NCI-H446 (cell line): ENCODE data around the gene SMYD2.
"Not testable (repeated sequence)": the region's sequence is repeated elsewhere in the genome, so short reads cannot be mapped to it uniquely, and the experiment has no call there.

Experiments
- DNase-seq, 2 experiments: peaks; one replicate each; lab custom pipeline; 2025; lab: John Stamatoyannopoulos, UW

SMYD2 gene

DNA sequence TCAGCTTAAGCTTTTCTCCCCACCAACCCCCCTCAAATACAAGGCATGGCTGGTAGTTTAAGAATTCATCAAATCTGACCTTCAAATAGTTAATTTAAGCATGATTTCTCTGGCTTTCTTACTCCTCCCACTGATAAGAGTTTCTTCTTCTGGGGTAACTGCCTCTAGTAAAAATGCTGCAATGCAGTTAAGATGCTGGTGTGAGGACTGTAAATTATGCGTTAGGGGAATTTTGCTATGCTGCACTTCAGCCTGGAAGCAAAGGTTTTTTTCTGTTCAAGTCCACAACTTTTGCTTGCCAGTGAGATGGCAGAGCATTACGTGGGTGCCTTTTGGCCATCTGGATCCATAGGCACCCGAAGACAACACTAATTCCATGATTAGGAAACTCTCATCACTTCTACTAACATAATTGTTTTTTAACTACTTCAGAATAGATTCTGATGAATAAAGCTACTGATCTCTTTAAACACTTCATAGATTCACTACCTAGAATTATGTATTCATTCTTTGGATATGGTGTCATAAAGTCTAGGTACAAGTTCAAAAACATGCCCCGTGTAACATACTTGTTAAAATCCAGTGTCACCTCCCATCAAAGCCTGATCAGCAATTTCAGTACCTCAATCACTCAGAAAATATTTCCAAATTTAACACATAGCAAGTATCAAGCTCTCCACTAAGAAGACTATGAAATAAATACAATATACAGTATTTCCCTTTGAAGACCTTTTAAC, 8.8 kb upstream of the SMYD2 start:
- DNase-seq: no peak

DNA sequence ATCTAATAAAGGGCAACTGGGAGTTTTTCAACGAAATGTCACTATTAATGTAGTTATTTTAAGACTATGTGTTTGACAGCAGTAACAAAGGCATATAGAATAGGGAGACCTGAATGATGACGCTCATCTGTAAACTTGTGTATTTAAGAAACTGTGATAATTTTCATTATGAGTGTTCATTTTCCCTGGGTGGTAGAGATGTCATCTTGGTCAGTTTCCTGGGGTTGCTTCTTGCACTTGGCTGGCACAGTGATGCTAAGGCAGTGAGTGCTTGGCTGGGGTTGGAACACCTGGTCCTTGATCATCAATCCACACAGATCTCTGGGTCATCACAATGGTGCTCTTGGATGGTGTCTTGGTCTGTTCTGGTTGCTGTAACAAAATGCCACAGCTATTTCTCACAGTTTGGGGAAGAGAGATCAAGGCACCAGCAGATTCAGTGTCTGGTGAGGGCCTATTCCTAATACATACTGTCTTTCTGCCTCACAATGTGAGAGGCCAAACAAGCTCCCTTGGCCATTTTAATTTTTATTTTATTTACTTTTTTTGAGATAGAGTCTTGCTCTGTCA, 7.9 kb upstream of the SMYD2 start:
- no peak for DNase-seq

DNA sequence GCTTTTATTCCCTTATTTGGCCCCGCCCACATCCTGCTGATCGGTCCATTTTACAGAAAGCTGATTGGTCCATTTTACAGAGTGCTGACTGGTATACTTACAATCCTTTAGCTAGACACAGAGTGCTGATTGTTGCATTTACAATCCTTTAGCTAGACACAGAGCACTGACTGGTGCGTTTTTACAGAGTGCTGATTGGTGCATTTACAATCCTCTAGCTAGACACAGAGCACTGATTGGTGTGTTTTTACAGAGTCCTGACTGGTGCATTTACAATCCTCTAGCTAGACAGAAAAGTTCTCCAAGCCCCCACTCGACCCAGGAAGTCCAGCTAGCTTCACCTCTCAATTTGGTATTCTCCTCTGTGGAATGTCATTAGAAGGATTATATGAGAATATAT, 5.3 kb upstream of the SMYD2 start:
- DNase-seq: not testable (repeated sequence)

DNA sequence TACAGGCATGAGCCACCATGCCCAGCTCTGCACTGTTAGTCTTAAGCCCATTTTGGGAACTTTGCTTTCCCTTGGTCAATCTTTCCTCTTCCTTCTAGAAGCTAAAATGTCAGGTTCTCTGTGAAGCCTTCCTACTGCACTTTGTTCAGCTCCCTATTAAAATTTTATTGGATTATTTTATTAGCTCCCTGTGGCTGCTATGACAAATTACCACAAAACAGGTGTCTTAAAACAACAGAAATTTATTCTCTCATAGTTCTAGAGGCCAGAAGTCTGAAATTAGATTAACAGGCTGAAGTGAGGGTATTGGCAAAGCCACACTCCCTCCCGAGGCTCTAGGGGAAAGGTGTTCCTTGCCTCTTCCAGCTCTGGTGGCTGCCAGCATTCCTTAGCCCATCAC, 4.2 kb upstream of the SMYD2 start:
- no peak for DNase-seq

DNA sequence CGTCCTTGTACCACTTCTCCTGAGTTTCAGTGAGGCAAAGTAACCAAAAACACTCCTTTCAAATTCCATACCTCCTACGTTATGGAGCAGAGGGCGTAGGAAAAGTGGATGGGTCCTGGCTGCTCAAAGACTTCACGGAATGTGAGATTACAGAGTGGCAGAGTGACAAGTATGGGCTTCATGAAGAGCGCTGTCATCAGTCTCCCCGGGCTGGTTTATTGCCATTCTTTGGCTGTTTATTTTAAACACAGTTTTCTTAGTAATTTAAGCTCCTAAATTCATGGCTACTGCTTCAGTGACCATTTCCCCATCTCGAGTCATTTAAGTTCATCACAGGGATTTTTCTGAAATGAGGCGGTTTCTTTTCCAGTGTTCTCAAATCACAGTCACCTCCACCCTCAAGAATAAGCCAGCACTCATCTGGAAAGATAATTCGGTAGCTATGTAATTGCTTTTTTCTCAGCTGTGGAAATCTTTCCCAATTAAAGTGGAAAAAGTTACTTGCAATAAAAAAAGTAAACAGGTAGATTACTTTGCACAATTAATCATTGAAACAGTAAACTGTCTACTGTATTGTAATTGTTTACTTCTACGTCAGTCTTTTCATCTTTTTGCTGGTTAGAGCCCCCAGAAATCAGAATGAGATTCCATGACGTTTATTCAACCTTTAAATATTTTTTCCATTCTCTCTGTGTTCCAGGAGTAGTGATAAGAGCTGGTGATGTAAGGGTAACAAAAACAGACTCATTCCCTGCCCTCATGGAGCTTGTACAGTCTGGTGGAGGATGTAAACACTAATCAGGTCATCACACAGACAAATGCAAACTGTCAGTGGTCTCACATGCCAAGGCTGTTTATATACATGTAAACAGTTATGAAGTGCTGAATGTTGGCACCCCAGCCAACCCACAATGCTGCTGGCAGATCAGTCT, 3.0 kb upstream of the SMYD2 start:
- DNase-seq: no peak

DNA sequence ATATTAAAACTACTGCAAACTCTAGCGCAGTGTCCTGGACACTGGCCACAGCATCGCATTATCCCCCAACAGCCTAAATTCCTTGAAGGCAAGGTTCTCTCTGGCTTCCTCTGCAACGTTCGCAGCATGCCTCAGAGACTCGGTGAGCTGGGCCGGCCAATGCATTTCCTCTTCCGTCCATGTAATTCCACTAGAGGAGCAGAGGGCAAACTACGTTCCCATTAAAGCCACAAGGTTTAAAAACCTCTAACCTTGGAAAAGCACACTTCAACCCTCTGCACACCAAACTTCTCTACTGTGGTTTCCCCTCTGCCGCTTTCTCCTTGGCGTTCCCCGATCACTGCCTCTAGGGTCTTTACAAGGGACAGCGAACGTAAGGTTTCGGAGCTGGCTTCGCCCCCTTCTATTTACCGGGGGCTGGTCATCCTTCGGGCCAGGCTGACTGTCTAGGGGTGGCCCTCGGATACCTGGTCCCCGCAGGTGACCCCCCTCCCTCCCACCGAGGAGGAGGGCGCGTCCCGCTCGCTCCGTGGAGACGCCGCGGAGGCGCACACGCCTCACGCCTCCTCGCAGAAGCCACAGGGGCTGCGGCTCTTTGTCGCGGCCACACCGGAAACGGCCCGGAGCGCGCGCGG, 456 bp upstream of the SMYD2 start:
- peak in 1 of 2 experiments; percentile 35 for DNase-seq

DNA sequence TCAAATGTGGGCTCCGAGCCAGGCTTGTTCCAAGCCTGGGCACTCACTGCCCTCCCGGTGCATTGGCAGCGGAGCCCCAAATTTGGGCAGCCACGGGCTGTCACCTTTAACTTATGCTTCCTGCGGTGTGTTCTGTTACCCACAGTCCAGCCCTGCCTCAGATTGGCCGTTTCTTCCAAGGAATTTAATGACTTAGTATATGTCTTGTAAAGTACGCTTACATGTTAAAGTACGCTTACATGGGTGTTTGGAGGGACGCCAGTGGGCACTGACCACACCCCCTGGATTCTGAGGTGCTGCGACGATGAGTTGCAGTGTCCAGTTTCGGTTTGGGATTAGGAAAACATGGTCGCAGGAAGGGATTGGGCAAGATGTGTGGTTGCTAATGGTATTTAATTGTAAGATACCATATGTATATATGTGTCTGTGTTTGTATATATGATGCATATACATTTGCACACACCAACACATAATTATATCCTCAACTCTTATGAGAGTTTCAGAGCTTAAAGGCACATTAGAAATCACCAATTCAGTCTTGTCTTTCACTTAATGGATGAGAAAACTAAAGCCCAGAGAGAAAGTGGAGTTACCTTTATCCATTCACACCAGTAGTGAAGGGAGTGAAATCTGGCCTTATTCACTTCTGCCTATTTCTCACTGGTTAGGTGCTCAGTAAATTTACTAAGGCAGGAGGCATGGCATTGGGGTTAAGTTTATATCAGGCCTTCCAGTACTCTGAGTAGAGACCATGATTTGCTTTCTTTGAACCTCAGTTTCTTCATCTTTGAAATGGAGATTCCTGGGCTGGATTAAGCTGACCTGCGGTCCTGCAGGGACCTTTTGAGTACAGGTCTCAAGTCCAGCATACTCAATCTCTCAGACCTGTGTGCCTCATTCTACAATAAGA, 1.0 kb downstream of the SMYD2 start:
- DNase-seq: peak; percentile 47 to 73

DNA sequence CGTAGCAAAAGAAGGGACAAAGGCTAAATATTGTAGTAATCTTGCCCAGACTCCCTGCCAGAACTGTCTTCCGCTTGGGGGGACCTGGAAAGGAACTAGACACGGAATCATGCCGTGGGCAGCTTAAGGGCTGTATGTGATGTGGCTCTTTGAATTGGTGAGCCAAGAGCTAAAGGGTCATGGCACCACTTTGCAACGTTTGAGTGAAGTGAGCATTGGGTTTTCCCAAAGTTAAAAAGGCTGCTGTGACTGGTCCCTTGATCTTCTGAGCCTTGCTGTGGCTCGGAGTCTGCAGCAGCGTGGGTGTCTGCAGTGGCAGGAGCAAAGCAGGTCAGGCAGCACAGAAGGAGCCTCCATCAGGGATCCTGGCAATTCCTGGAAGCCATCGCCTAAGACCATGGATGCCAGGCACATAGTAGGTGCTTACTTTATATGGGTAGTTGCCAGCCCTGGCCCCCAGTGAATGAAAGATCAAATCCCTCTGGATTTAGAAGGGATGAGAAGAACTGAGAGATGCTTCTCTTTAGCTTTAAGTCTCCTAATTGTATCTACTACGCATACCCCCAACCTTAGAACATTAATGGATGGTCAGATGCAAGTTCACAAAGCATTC, 1.8 kb downstream of the SMYD2 start:
- DNase-seq: no peak

DNA sequence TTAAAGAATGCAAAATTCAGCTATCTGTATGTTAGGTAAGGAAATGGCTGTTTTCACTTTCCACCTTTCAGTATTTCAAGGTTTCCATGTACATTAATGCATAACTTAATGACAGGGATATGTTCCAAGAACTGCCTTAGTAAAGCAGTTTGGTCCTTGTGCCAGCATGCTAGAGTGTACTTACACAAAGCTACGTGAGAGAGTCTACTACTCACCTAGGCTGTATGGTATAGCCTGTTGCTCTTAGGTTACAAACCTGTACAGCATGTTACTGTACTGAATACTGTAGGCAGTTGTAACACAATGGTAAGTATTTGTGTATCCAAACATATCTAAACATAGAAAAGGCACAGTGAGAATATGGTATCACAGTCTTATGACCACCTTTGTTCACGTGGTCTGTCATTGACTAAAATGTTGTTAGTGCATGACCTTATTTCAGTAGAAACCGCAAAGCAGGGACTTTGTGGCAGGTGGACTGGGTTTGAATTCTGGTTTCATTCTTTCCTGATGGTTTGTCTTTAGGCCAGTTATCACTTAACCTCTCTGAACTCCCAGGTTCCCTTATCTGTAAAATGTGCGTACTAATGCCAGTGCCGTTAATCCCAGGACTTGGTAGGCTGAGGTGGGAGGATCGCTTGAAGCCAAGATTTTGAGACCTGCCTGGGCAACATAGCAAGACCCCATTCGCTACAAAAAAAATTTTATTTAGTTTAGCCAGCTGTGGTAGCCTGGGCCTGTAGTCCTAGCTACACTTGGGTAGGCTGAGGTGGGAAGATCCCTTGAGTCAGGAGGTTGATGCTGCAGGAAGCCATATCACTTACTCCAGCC, 4.9 kb downstream of the SMYD2 start:
- DNase-seq: no peak

DNA sequence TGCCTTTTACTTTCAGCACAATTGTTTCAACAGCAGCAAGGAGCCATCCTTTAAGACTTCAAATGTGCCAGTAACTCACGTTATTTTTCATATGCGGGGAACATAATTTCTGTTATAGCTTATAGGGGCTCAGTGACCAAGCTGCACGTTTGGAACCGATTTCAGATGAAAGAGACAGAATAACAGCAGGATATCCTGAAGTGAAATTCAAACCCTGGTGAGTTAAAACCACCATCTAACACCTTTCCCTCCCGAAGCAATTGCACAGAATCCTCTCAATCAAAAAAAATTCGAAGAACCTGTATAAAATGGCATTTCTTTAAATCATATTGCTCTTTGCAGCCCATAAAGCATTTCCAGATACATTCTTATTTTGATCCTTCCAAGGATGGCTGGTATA, 6.9 kb downstream of the SMYD2 start:
- no peak for DNase-seq

DNA sequence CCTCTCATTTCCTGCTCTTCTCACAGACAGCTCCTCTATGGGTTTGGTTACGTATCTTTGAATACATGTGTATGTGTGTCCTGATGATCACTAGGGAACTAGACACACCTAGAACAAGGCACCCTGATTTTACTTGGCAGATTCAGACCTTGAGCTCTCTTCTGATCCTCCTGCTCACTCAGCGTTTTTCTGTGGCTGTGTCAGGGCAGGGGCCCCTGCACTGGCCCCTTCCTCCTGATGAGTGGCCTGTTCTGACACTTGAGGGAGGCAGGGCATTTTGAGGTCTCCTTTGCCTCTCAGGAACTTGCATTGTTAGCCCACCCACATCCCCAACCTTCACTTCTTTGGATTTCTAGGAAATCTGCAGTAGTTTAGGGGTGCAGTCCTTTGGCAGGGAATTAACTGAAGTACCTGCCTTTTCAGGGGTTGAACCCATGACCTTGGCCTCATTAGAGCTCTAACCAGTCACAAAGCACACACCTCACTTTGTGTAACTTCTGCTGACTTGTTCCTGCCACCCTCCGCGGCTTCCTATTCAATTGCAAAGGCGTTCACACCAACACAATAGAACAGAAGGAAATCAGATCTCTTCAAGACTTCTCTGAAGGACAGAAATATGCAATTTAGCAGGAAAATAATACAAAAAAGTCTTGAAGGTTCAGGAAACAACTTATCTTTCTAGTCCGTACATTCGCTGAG, 8.8 kb downstream of the SMYD2 start:
- no peak for DNase-seq

DNA sequence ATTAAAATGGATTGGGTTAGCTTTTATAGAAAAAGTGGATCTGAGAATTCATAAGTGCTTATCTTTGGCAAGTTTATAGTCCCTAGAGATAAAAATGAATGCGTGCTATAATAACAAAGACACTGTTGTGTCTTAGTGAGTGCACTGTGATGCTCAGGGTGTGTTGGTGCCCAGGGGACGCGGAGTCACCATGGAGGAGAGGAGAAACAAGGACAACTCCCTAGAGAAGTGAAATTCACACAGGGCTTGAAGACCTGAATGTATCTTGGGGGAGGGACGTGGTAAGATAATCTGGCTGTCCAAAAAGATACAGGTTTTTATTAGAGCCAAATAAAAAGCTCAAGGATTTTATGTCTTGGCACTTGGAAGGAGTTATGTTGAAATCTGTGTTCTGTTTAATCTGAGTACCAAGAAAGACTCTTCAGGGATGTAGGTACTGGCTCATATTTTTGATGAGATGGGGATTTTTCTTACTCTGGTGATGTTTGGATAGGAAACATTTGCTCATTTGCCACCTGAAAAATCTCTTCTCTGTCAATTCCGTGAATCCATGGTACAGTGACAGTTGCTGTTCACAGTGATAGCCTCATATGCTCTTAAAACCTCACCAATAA, 9.6 kb downstream of the SMYD2 start:
- no peak for DNase-seq

DNA sequence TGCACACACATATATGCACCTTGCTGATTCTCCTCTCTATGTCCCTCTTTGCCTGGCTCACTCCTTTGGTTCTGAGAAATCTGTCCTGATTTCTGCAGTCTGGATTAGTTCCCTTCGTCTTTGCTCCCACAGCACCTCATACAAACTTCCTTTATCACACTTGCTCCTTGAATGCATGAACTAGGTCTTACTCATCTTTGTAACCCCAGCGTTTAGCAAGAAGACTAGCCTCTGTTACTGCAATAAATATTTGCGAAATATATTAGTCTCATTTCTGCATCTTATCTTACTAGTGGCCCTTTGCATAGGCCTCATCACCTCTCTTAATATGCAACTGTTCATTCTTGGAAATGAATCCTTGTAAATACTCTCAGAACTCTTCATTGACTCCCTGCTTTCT, 11.4 kb downstream of the SMYD2 start:
- no peak for DNase-seq

DNA sequence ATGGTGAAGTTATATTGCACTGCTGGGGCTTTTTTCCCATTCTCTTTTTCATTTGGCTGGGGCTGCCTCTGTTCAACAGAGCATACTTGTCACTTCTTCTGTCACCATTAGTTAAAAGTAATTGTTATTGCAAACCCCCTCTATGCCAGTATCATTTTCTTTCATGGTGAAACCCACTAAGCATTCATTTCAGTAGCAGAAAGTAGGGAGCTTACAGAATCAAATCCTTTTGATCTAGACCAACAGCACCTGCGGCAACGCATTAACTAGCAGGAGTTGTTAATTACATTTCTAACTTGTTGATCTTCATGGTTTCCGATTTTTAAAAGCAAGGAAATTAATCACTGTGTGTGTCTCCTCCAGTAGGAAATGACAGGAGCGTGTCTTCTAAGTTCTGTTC, 15.0 kb downstream of the SMYD2 start:
- no peak for DNase-seq

DNA sequence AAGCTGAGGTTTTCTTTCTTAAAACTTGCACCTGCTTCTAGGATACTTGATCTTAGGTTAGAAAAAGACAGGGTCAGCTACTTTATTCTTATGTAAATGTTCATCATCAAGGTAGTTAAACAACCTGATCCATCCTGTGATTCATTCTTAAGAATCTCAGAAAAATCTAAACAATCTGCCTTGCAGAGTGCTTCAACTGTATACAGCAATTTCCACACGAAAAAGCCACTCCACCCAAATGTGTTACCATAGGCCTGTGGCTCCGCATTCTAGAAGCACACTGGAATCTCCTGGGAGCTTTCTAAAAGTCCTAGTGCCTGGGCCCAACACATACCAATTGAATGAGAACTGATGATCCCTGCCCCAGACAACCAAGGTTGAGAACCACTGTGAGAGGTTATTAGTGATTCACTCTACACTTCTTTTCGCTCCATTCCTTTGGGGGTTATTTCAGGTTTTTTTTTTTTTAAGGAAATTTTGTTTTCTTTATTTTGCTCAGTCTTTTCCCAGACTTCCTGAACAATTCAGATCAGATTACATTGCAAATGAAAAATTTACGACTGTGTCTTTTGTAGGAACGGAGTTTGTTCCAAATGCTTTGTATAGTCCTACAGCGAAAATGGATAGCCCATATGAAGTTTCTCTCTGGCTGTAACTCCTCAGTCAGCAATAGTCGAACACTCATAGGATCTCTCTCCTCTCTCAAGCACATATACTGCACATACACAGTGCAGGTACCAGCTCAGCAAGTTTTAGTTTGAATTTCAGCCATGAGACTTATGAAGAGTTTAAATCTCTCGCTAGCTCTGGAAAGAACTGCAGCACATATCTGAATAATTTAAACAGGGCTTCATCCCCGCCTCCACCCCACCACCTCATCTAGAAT, 16.1 kb downstream of the SMYD2 start:
- DNase-seq: no peak

DNA sequence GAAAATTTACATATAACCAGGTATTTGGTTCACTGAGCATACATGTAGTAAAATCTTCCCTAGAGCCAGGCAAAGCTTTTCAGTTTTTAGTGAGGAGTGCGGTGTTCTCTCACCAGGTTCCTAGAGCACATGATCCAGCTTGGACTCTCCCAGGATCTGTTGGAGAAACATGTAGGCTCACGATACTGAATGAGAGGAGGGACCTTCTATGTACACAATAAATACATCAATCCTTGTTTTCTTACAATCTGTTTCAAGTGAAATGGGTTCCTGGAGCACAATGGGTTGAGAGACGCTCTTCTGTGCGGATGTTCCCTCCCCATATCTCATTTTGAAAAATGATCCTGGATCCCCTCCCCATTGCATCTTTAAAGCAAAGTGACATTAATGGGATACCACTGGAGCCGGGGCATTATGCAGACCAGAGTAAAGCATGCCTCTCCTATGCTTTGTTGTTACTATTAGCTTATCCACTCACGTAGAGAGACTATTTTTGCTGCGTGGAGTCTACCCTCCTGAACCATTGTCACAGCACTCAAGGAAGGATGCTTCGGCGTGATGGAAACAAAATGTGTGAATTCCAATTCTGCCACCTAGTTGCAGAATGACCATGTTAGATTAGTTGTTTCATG, 19.3 kb downstream of the SMYD2 start:
- no peak for DNase-seq

DNA sequence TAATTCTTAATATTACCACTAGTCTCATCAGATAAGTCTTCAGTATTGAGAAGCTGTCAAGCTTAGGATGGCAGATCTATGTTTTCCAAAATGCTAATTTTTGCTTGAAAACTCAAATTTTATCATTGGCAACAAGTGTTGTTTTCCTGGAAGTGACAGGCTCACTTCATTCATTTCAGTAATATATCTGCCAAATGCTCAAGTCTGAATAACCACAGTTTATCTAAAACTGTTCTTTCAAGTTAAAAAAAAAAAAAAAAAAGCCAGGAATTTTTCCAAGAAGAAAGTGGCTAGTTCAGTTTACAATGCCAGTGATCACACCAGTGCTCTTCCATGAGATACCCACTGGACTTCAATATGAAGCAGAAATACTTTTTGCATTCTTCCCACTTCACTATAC, 20.6 kb downstream of the SMYD2 start:
- no peak for DNase-seq
